ENCODE data around the gene ST6GAL1. TPM values are rescaled to one million over a fixed set of nuclear protein-coding genes. Genes with fewer than 3 reads are reported as not detected.

Gene ST6GAL1
- total and polyA plus RNA-seq, 2 experiments from 2014 or later, result 17.6 to 65.1 TPM

DNA sequence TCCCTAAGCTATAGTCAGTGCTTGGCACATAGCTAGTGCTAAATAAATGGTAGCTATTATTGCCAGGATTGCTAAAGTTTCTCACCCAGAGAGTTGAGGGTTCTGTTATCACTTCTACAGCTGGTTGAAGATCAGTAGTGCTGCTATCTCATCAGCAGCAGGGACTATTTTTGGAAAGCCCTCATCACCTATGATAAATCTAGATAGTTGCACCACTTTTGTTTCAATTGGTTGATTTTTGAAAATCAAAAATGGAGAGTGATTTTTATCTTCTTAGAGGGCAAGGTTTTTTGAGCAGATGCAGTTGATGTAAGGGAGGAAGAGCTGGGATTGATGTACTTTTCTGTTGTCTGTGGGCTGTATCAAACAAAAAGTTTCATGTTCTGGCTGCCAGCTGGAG, 101.6 kb downstream of the ST6GAL1 start:
- H3K79me2 ChIP-seq (replicated peaks; ENCODE audit: insufficient read depth), result peaks cover 4% of the 10 kb centered on the region; the same call in 1 of the 2 replicates
- H3K4me2 ChIP-seq, result no peak overlapping the region
- no peaks in the 10 kb centered on the region for H4K20me1 ChIP-seq (replicated peaks; ENCODE audit: insufficient read depth)
- peaks cover 7% of the 10 kb centered on the region for H3K27me3 Mint-ChIP-seq (ENCODE audit: insufficient read depth, low read depth, poor library complexity)
- H3K27ac ChIP-seq (ENCODE audit: low read depth), result no peak overlapping the region
- H3K36me3 ChIP-seq (ENCODE audit: insufficient read depth), result no peaks in the 10 kb centered on the region
- DNase-seq (ENCODE audit: low spot score) (no peak), ATAC-seq (no peak)
- TF ChIP-seq, protein P1, sequence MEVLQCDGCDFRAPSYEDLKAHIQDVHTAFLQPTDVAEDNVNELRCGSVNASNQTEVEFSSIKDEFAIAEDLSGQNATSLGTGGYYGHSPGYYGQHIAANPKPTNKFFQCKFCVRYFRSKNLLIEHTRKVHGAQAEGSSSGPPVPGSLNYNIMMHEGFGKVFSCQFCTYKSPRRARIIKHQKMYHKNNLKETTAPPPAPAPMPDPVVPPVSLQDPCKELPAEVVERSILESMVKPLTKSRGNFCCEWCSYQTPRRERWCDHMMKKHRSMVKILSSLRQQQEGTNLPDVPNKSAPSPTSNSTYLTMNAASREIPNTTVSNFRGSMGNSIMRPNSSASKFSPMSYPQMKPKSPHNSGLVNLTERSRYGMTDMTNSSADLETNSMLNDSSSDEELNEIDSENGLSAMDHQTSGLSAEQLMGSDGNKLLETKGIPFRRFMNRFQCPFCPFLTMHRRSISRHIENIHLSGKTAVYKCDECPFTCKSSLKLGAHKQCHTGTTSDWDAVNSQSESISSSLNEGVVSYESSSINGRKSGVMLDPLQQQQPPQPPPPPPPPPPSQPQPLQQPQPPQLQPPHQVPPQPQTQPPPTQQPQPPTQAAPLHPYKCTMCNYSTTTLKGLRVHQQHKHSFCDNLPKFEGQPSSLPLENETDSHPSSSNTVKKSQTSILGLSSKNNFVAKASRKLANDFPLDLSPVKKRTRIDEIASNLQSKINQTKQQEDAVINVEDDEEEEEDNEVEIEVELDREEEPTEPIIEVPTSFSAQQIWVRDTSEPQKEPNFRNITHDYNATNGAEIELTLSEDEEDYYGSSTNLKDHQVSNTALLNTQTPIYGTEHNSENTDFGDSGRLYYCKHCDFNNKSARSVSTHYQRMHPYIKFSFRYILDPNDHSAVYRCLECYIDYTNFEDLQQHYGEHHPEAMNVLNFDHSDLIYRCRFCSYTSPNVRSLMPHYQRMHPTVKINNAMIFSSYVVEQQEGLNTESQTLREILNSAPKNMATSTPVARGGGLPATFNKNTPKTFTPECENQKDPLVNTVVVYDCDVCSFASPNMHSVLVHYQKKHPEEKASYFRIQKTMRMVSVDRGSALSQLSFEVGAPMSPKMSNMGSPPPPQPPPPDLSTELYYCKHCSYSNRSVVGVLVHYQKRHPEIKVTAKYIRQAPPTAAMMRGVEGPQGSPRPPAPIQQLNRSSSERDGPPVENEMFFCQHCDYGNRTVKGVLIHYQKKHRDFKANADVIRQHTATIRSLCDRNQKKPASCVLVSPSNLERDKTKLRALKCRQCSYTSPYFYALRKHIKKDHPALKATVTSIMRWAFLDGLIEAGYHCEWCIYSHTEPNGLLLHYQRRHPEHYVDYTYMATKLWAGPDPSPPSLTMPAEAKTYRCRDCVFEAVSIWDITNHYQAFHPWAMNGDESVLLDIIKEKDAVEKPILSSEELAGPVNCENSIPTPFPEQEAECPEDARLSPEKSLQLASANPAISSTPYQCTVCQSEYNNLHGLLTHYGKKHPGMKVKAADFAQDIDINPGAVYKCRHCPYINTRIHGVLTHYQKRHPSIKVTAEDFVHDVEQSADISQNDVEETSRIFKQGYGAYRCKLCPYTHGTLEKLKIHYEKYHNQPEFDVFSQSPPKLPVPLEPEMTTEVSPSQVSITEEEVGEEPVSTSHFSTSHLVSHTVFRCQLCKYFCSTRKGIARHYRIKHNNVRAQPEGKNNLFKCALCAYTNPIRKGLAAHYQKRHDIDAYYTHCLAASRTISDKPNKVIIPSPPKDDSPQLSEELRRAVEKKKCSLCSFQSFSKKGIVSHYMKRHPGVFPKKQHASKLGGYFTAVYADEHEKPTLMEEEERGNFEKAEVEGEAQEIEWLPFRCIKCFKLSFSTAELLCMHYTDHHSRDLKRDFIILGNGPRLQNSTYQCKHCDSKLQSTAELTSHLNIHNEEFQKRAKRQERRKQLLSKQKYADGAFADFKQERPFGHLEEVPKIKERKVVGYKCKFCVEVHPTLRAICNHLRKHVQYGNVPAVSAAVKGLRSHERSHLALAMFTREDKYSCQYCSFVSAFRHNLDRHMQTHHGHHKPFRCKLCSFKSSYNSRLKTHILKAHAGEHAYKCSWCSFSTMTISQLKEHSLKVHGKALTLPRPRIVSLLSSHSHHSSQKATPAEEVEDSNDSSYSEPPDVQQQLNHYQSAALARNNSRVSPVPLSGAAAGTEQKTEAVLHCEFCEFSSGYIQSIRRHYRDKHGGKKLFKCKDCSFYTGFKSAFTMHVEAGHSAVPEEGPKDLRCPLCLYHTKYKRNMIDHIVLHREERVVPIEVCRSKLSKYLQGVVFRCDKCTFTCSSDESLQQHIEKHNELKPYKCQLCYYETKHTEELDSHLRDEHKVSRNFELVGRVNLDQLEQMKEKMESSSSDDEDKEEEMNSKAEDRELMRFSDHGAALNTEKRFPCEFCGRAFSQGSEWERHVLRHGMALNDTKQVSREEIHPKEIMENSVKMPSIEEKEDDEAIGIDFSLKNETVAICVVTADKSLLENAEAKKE (CRISPR knock-in tag; IDR thresholded peaks at IDR 0.05), result no peak
- TF ChIP-seq STAT1 (IDR thresholded peaks at IDR 0.05; ENCODE audit: unreplicated experiment) (no peak), EZH2phosphoT487 (IDR thresholded peaks at IDR 0.05; ENCODE audit: unreplicated experiment) (no peak), CTCF (conservative IDR thresholded peaks at IDR 0.05; ENCODE audit: low read depth in 2 of 2) (no peak), ZNF114 (CRISPR knock-in tag; IDR thresholded peaks at IDR 0.05) (no peak), ZNF331 (CRISPR knock-in tag; IDR thresholded peaks at IDR 0.05; ENCODE audit: low read depth) (no peak), POLR2AphosphoS5 (IDR thresholded peaks at IDR 0.05; ENCODE audit: low read depth) (no peak)
- peaks cover 7% of the 10 kb centered on the region for H3K4me1 Mint-ChIP-seq
- no peak overlapping the region for H3K27ac Mint-ChIP-seq
- peaks cover 27% of the 10 kb centered on the region for H3K9me3 Mint-ChIP-seq
- H3K4me1 ChIP-seq (ENCODE audit: insufficient read depth), result no peaks in the 10 kb centered on the region; the same call in 1 of the 2 replicates
- no peak overlapping the region for H3K4me3 Mint-ChIP-seq
- H3K4me3 ChIP-seq, result no peak overlapping the region
- H3K36me3 Mint-ChIP-seq (ENCODE audit: low read depth), result peaks cover 60% of the 10 kb centered on the region
- no peak overlapping the region for H2AFZ ChIP-seq
- no peaks in the 10 kb centered on the region for H3K9me2 ChIP-seq (ENCODE audit: insufficient read depth)
- H3K27me3 ChIP-seq (ENCODE audit: insufficient read depth), result no peaks in the 10 kb centered on the region
- H3F3A ChIP-seq (replicated peaks; ENCODE audit: low read depth), result no peaks in the 10 kb centered on the region
